Activated T-cell treated with anti-CD3 and anti-CD28 coated beads, Interleukin-2, amount 50 U/mL, for 4 hours (primary cell): ENCODE measurements around the gene THSD8. TPM values are rescaled to one million over a fixed set of nuclear protein-coding genes. Genes with fewer than 3 reads are reported as not detected.
A peak's percentile ranks its signal among the peaks of the same experiment; 100 is the strongest.

Source experiments
- ATAC-seq, 2 donors: fragments of 200-7000 bp; cut with Tn5 transposase; one replicate each; pipeline ENCODE4 v1.10.0; 2021
- DNase-seq: peaks from one replicate; pipeline ENCODE4 v3.0.0-alpha.2; 2020
- H3K27me3 Mint-ChIP-seq: one replicate; pipeline ENCODE4 v1.8.0; 2021; ENCODE audit warnings: low read depth, mixed read lengths
- H3K36me3 Mint-ChIP-seq: one replicate; pipeline ENCODE4 v1.8.0; 2022; ENCODE audit warnings: mixed read lengths; ENCODE audit not compliant: insufficient read depth
- H3K4me1 Mint-ChIP-seq: one replicate; pipeline ENCODE4 v1.8.0; 2021; ENCODE audit warnings: low read depth, mixed read lengths
- H3K4me3 Mint-ChIP-seq: one replicate; pipeline ENCODE4 v1.8.0; 2021; ENCODE audit warnings: mild to moderate bottlenecking, moderate library complexity, mixed read lengths
- H3K9me3 Mint-ChIP-seq: one replicate; pipeline ENCODE4 v1.8.0; 2021; ENCODE audit warnings: mixed read lengths
- total RNA-seq, 3 donors: library from RNA; stranded (reverse); gene quantifications; one replicate each; pipeline ENCODE4 v1.2.1, GENCODE V29; 2021

Gene THSD8
- total RNA-seq, 3 donors from 2014 or later = 10.3 to 18.8 (median 12.6) TPM

GRCh38 chr19:12773571-12773970 lies 28.3 kb upstream of the THSD8 start:
- Mint-ChIP-seq H3K4me1 (peaks cover 16% of the 10 kb centered on the region), H3K4me3 (peak overlapping the region; percentile 48)
- ATAC-seq = no peak

GRCh38 chr19:12774588-12775555 lies 27.0 kb upstream of the THSD8 start, which contains the start of gene HOOK2:
TSS of gene HOOK2 (minus strand) at chr19:12775552. CDS start at chr19:12775449, 103 bp downstream.
- Mint-ChIP-seq H3K4me1 (peaks cover 26% of the 10 kb centered on the region), H3K36me3 (no peaks in the 10 kb centered on the region), H3K4me3 (peak within 1 kb of the TSS; percentile 79), H3K27me3 (no peaks in the 10 kb centered on the region), H3K9me3 (no peaks in the 10 kb centered on the region)
- ATAC-seq (peak in 1 of 2 donors; percentile 1), DNase-seq (peak; percentile 44)

More at GRCh38 chr19:12773571-12773970, 28.3 kb upstream of the THSD8 start:
- no peaks in the 10 kb centered on the region for H3K9me3 Mint-ChIP-seq
- no peak for DNase-seq
- no peaks in the 10 kb centered on the region for H3K36me3 Mint-ChIP-seq
- no peaks in the 10 kb centered on the region for H3K27me3 Mint-ChIP-seq

GRCh38 chr19:12777217-12778016 lies 24.5 kb upstream of the THSD8 start:
- ATAC-seq = peak; percentile 47 to 48
- Mint-ChIP-seq H3K27me3 (no peaks in the 10 kb centered on the region), H3K36me3 (no peaks in the 10 kb centered on the region), H3K4me1 (peaks cover 36% of the 10 kb centered on the region), H3K9me3 (no peaks in the 10 kb centered on the region), H3K4me3 (peak overlapping the region; percentile 83)
- DNase-seq = peak; percentile 82

- Mint-ChIP-seq H3K27me3 (no peaks in the 10 kb centered on the region), H3K9me3 (no peaks in the 10 kb centered on the region), H3K36me3 (no peaks in the 10 kb centered on the region), H3K4me3 (peak overlapping the region; percentile 83), H3K4me1 (peaks cover 36% of the 10 kb centered on the region)
- ATAC-seq (peak; percentile 4 to 13), DNase-seq (no peak)
Measured at GRCh38 chr19:12778017-12778904, 23.6 kb upstream of the THSD8 start.

GRCh38 chr19:12778905-12779161 lies 23.0 kb upstream of the THSD8 start:
- Mint-ChIP-seq H3K27me3 (no peaks in the 10 kb centered on the region), H3K4me1 (peaks cover 38% of the 10 kb centered on the region), H3K9me3 (no peaks in the 10 kb centered on the region), H3K36me3 (no peaks in the 10 kb centered on the region), H3K4me3 (peak overlapping the region; percentile 83)
- no peak for ATAC-seq
- DNase-seq = no peak

- ATAC-seq = no peak
- peaks cover 38% of the 10 kb centered on the region for H3K4me1 Mint-ChIP-seq
Measured at GRCh38 chr19:12779162-12779993, 22.5 kb upstream of the THSD8 start.

GRCh38 chr19:12782174-12782423 lies 19.8 kb upstream of the THSD8 start:
- Mint-ChIP-seq H3K36me3 (no peaks in the 10 kb centered on the region), H3K27me3 (no peaks in the 10 kb centered on the region), H3K4me3 (peak overlapping the region; percentile 87), H3K4me1 (peaks cover 42% of the 10 kb centered on the region), H3K9me3 (no peaks in the 10 kb centered on the region)
- ATAC-seq = peak in 1 of 2 donors; percentile 8
- no peak for DNase-seq

More at GRCh38 chr19:12779162-12779993, 22.5 kb upstream of the THSD8 start:
- H3K9me3 Mint-ChIP-seq = no peaks in the 10 kb centered on the region
- H3K36me3 Mint-ChIP-seq = no peaks in the 10 kb centered on the region
- DNase-seq = no peak
- no peaks in the 10 kb centered on the region for H3K27me3 Mint-ChIP-seq
- peak overlapping the region; percentile 35 for H3K4me3 Mint-ChIP-seq

- Mint-ChIP-seq H3K4me1 (peaks cover 38% of the 10 kb centered on the region), H3K9me3 (no peaks in the 10 kb centered on the region), H3K27me3 (no peaks in the 10 kb centered on the region), H3K36me3 (no peaks in the 10 kb centered on the region), H3K4me3 (peak overlapping the region; percentile 87)
- ATAC-seq = peak; percentile 58
- DNase-seq = peak; percentile 94
Measured at GRCh38 chr19:12782424-12783290, 19.2 kb upstream of the THSD8 start.

GRCh38 chr19:12783291-12783848 lies 18.5 kb upstream of the THSD8 start:
- Mint-ChIP-seq H3K4me1 (peaks cover 38% of the 10 kb centered on the region), H3K9me3 (no peaks in the 10 kb centered on the region), H3K36me3 (no peaks in the 10 kb centered on the region), H3K4me3 (peak overlapping the region; percentile 67), H3K27me3 (no peaks in the 10 kb centered on the region)
- peak; percentile 23 to 34 for ATAC-seq
- no peak for DNase-seq

- no peaks in the 10 kb centered on the region for H3K9me3 Mint-ChIP-seq
Measured at GRCh38 chr19:12783849-12784393, 17.9 kb upstream of the THSD8 start.

GRCh38 chr19:12784394-12784870 lies 17.4 kb upstream of the THSD8 start:
- no peaks in the 10 kb centered on the region for H3K27me3 Mint-ChIP-seq
- no peak overlapping the region for H3K4me3 Mint-ChIP-seq
- ATAC-seq = peak in 1 of 2 donors; percentile 3
- peaks cover 37% of the 10 kb centered on the region for H3K4me1 Mint-ChIP-seq
- no peaks in the 10 kb centered on the region for H3K9me3 Mint-ChIP-seq
- H3K36me3 Mint-ChIP-seq = no peaks in the 10 kb centered on the region
- DNase-seq = no peak

More at GRCh38 chr19:12783849-12784393, 17.9 kb upstream of the THSD8 start:
- H3K36me3 Mint-ChIP-seq = no peaks in the 10 kb centered on the region
- no peak for DNase-seq
- ATAC-seq = no peak
- H3K4me3 Mint-ChIP-seq = peak overlapping the region; percentile 67
- H3K27me3 Mint-ChIP-seq = no peaks in the 10 kb centered on the region
- peaks cover 38% of the 10 kb centered on the region for H3K4me1 Mint-ChIP-seq

GRCh38 chr19:12784871-12785430 lies 16.9 kb upstream of the THSD8 start:
- no peaks in the 10 kb centered on the region for H3K36me3 Mint-ChIP-seq
- DNase-seq (no peak), ATAC-seq (no peak)
- no peaks in the 10 kb centered on the region for H3K9me3 Mint-ChIP-seq
- H3K4me3 Mint-ChIP-seq = no peak overlapping the region
- H3K27me3 Mint-ChIP-seq = no peaks in the 10 kb centered on the region
- H3K4me1 Mint-ChIP-seq = peaks cover 34% of the 10 kb centered on the region
